Upper lobe of left lung (tissue), 4 donors: ENCODE data around the gene APMAP.

Experiments
- POLR2A ChIP-seq, 4 donors: fragments of 450-650 bp; IDR thresholded peaks; one replicate each; pipeline ENCODE4 v1.5.1; 2016 to 2017; ENCODE audit warnings: antibody characterized with exemption in 4 of 4, mild to moderate bottlenecking in 2 of 4
- POLR2AphosphoS5 ChIP-seq, 2 donors: sonication (generic); formaldehyde crosslinking; IDR thresholded peaks; one replicate each; pipeline ENCODE4 v1.5.1; 2017; ENCODE audit warnings: antibody characterized with exemption in 2 of 2
- TF ChIP-seq, protein P1 (sequence below), 6 experiments: fragments of 450-650 bp in 4 of 6; fragments of 200-600 bp in 2 of 6; sonication (generic) in 2 of 6; IDR thresholded peaks; one replicate each; pipeline ENCODE4 v1.5.1; 2016 to 2019; ENCODE audit warnings: antibody characterized with exemption in 6 of 6

- TF ChIP-seq POLR2A (IDR thresholded peaks at IDR 0.05) (no peak), POLR2AphosphoS5 (IDR thresholded peaks at IDR 0.05) (no peak)
- TF ChIP-seq, protein P1, sequence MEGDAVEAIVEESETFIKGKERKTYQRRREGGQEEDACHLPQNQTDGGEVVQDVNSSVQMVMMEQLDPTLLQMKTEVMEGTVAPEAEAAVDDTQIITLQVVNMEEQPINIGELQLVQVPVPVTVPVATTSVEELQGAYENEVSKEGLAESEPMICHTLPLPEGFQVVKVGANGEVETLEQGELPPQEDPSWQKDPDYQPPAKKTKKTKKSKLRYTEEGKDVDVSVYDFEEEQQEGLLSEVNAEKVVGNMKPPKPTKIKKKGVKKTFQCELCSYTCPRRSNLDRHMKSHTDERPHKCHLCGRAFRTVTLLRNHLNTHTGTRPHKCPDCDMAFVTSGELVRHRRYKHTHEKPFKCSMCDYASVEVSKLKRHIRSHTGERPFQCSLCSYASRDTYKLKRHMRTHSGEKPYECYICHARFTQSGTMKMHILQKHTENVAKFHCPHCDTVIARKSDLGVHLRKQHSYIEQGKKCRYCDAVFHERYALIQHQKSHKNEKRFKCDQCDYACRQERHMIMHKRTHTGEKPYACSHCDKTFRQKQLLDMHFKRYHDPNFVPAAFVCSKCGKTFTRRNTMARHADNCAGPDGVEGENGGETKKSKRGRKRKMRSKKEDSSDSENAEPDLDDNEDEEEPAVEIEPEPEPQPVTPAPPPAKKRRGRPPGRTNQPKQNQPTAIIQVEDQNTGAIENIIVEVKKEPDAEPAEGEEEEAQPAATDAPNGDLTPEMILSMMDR (IDR thresholded peaks at IDR 0.05): no peak
These were observed 26.1 kb downstream of the APMAP start for GRCh38 chr20:24966317-24967012.
